Vagina (tissue), 2 donors: ENCODE results near the gene NAPA. TPM values are rescaled to one million over a fixed set of nuclear protein-coding genes. Genes with fewer than 3 reads are reported as not detected.

ENCODE experiments used
- DNase-seq, 2 donors: peaks; one replicate each; pipeline ENCODE4 v3.0.0-alpha.2; 2017; ENCODE audit errors: extremely low spot score in 2 of 2
- H3K27ac ChIP-seq: fragments of 200-600 bp; sonication (generic); one replicate; pipeline ENCODE4 v1.5.1; 2019
- H3K27me3 ChIP-seq: fragments of 200-600 bp; sonication (generic); one replicate; pipeline ENCODE4 v1.5.1; 2019
- H3K36me3 ChIP-seq, 2 donors: fragments of 200-600 bp; sonication (generic); one replicate each; pipeline ENCODE4 v1.5.1; 2017 to 2019
- H3K4me1 ChIP-seq: fragments of 200-600 bp; sonication (generic); one replicate; pipeline ENCODE4 v1.5.1; 2019
- H3K4me3 ChIP-seq, 2 donors: fragments of 200-600 bp; sonication (generic); 1 replicate in 1 of 2; 2 replicates in 1 of 2; pipeline ENCODE4 v1.5.1; 2016 to 2019
- H3K9me3 ChIP-seq: fragments of 200-600 bp; sonication (generic); one replicate; pipeline ENCODE4 v1.5.1; 2019
- CTCF ChIP-seq, 3 experiments: fragments of 450-650 bp in 2 of 3; fragments of 200-600 bp in 1 of 3; sonication (generic) in 1 of 3; IDR thresholded peaks; one replicate each; pipeline ENCODE4 v1.5.1; 2017 to 2019; ENCODE audit warnings: antibody characterized with exemption in 3 of 3, mild to moderate bottlenecking in 2 of 3, moderate library complexity in 2 of 3
- POLR2A ChIP-seq, 2 donors: fragments of 450-650 bp; IDR thresholded peaks; one replicate each; pipeline ENCODE4 v1.6.1; 2017; ENCODE audit warnings: antibody characterized with exemption in 2 of 2, mild to moderate bottlenecking in 2 of 2, moderate library complexity in 2 of 2
- POLR2AphosphoS5 ChIP-seq, 2 donors: sonication (generic); formaldehyde crosslinking; IDR thresholded peaks; one replicate each; pipeline ENCODE4 v1.9.0; 2017; ENCODE audit warnings: antibody characterized with exemption in 2 of 2, mild to moderate bottlenecking in 2 of 2, low read depth in 1 of 2; ENCODE audit not compliant: insufficient read depth in 1 of 2
- intact Hi-C: fragments of 100-400 bp; cut with DNase I; formaldehyde crosslinking; loops from one replicate; pipeline ENCODE4 v1.15.1; 2023
- total RNA-seq: library from RNA; depleted of rRNA; stranded (reverse); fragments of >200 nt; gene quantifications from one replicate; pipeline ENCODE4 v1.2.3, GENCODE V29; 2016

Gene NAPA
- total RNA-seq, 1 donor from 2014 or later: 108 TPM

GRCh38 chr19:47490847-47491246, 24.0 kb downstream of the NAPA start:
- DNase-seq: no peak
- Histone ChIP-seq H3K9me3 (no peaks in the 10 kb centered on the region), H3K4me1 (no peaks in the 10 kb centered on the region), H3K27ac (no peak overlapping the region), H3K4me3 (no peak overlapping the region), H3K36me3 (peaks cover 0 to 41% of the 10 kb centered on the region in 2 donors), H3K27me3 (no peaks in the 10 kb centered on the region)
- no peak for TF ChIP-seq POLR2A (IDR thresholded peaks at IDR 0.05)
- no peak for TF ChIP-seq POLR2AphosphoS5 (IDR thresholded peaks at IDR 0.05; ENCODE audit: insufficient read depth in 1 of 2, low read depth in 1 of 2)
- no peak for TF ChIP-seq CTCF (IDR thresholded peaks at IDR 0.05)
- intact Hi-C loops: no loop called here

GRCh38 chr19:47490031-47490430, 24.8 kb downstream of the NAPA start:
- H3K9me3 ChIP-seq: no peaks in the 10 kb centered on the region
- no peak overlapping the region for H3K4me3 ChIP-seq
- peaks cover 7% of the 10 kb centered on the region for H3K4me1 ChIP-seq
- TF ChIP-seq POLR2AphosphoS5 (IDR thresholded peaks at IDR 0.05; ENCODE audit: insufficient read depth in 1 of 2, low read depth in 1 of 2) (no peak), POLR2A (IDR thresholded peaks at IDR 0.05) (no peak), CTCF (IDR thresholded peaks at IDR 0.05) (no peak)
- no peak overlapping the region for H3K27ac ChIP-seq
- H3K36me3 ChIP-seq: peaks cover 0 to 38% of the 10 kb centered on the region in 2 donors
- no peak for DNase-seq
- H3K27me3 ChIP-seq: no peaks in the 10 kb centered on the region
- intact Hi-C loops: no loop called here

- Histone ChIP-seq H3K4me3 (no peak overlapping the region), H3K36me3 (peaks cover 0 to 37% of the 10 kb centered on the region in 2 donors), H3K27ac (no peak overlapping the region), H3K4me1 (peaks cover 14% of the 10 kb centered on the region), H3K9me3 (no peaks in the 10 kb centered on the region), H3K27me3 (no peaks in the 10 kb centered on the region)
- no peak for DNase-seq
- no peak for TF ChIP-seq POLR2AphosphoS5 (IDR thresholded peaks at IDR 0.05; ENCODE audit: insufficient read depth in 1 of 2, low read depth in 1 of 2)
- TF ChIP-seq CTCF (IDR thresholded peaks at IDR 0.05): no peak
- TF ChIP-seq POLR2A (IDR thresholded peaks at IDR 0.05): no peak
- intact Hi-C loops: no loop called here
Observed at GRCh38 chr19:47489072-47489914, 25.6 kb downstream of the NAPA start.

- Histone ChIP-seq H3K4me1 (peaks cover 21% of the 10 kb centered on the region), H3K9me3 (no peaks in the 10 kb centered on the region), H3K27ac (no peak overlapping the region), H3K27me3 (no peaks in the 10 kb centered on the region), H3K4me3 (no peak overlapping the region), H3K36me3 (peaks cover 0 to 32% of the 10 kb centered on the region in 2 donors)
- intact Hi-C loops: no loop called here
- no peak for DNase-seq
- no peak for TF ChIP-seq POLR2AphosphoS5 (IDR thresholded peaks at IDR 0.05; ENCODE audit: insufficient read depth in 1 of 2, low read depth in 1 of 2)
- TF ChIP-seq CTCF (IDR thresholded peaks at IDR 0.05): no peak
- no peak for TF ChIP-seq POLR2A (IDR thresholded peaks at IDR 0.05)
Observed at GRCh38 chr19:47487551-47488515, 27.0 kb downstream of the NAPA start.
